ENCODE measurements around the gene TXNDC5.

- TF ChIP-seq CTCF (IDR thresholded peaks at IDR 0.05; ENCODE audit: low read length) (no peak), EZH2phosphoT487 (IDR thresholded peaks at IDR 0.05; ENCODE audit: low read length) (no peak)
These were observed 6.4 kb upstream of the TXNDC5 start for GRCh38 chr6:7916959-7917358.

All from MM.1S (cell line).